NCI-H82 treated with DMSO at 0.1 percent for 48 hours (cell line): ENCODE data around the gene BAHCC1.

ENCODE experiments used
- DNase-seq: peaks from one replicate; lab custom pipeline; 2025; ENCODE audit not compliant: unreplicated experiment; lab: John Stamatoyannopoulos, UW

BAHCC1 gene

DNA sequence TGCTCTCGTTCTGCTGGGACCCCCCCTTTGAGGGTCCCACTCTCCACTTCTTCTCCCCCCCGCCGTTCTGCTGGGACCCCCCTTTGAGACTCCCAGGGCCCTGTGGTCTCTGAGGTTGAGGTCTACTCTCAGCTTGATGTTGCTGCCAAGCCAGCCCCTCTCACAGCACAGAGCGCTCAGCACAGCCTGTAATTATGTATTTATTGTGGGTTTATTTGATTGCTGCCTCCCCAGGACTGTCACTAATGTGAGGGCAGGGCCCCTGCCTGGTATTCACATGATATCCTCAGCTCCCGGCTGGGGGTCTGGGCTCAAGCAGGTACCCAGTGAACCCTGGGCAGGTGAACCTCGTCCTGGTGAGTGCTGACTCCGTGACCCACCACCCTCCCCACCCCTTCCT, 81.9 kb downstream of the BAHCC1 start:
- no peak for DNase-seq

DNA sequence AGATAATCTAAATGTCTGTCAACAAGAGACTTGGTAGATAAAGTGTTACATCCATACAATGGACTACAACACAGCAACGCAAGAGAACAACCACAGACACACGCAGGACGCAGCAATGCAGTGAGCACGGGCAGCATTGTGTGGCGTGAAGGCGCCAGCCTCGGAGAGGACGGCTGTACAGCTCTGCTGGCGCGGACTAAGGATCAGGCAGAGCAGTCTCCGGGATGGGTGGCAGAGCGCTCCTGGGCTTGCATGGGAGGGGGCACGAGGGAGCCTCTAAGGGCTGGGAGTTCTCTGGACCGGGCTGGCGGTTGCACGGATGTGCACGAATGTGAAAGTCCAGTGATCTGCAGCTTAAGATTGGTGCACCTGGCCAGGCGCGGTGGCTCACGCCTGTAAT, 82.9 kb downstream of the BAHCC1 start:
- no peak for DNase-seq

DNA sequence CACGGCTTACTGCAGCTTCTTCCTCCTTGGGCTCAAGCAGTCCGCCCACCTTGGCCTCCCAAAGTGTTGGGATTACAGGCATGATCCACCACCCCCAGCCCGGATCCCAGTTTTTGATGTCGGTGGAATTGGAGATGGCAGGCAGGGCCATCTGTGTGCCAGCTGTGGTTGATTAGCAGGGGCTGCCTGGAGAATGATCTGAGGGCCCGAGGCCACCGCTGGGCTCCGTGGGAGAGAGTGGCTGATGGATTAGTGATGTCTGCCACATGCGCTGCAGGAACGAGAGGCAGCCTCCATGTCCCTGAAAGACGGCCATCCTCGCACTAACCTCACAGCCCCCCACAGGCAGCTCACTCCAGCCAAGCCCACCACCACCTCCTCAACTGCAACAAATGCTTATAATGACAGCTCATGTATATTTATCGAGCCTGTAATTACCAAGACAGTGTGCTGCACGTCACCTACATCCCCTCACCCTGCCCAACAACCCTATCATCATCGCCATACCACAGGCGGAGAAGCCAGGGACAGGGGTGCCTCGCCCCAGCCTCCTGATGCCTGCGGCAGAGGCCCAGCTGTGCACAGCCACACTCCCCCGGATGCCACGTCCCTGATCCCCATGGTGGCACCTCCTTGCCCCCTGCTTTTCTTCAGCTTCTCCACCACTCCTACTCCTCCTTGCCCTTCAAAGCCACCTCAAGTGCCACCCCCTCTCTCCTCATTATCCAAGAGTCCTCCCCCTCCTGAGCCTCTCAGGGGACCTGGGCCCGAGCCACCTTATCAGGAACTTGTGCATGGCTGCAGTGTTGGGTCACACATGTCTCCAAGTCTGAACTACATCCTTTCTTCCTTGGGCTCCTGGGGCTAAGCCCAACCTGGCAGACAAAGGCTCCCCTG, 84.2 kb downstream of the BAHCC1 start:
- peak; percentile 43 for DNase-seq

DNA sequence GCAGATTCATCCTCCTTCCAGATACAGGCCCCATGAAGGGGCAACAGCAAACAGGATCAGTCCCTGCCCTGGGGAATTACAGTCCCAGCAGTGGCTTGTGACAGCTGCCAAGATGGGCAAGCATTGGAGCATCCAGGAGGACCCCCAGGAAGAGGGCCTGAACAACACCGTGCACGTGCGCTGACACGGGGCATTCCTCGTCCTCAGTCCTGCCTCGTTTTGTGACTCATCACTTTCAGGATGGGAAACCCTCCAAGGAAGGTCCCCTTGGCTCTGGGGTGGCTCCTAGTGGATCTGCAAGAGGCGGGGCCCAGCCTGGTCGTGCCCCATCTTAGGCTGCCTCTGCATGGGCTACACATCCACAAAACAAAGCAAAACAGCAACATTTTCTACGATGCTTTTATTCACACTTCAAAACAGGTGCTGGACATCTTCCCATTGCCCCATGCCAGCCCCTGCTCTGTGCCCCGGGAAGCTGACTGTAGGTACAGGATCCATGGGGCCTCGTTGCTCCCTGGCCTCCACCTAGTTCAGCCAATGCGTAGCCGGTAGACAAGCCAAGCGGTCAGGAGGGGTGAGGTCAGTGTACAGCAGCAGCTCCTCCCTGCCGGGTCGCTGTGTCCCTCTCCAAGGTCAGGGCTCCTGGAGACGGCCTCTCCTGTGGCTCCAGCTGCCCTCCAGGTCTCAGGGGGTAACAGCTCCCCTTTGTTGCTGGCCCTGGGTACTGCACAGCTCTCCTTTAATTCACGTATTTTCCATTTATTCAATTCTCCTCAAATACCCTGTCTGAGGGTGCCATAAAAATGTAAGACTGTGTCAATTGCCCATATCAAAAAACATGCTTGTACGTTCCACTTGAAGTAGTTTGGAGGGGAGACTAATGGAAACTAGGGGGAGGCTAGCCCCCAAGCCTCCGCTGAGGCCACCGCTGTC, 85.1 kb downstream of the BAHCC1 start:
- DNase-seq: no peak

DNA sequence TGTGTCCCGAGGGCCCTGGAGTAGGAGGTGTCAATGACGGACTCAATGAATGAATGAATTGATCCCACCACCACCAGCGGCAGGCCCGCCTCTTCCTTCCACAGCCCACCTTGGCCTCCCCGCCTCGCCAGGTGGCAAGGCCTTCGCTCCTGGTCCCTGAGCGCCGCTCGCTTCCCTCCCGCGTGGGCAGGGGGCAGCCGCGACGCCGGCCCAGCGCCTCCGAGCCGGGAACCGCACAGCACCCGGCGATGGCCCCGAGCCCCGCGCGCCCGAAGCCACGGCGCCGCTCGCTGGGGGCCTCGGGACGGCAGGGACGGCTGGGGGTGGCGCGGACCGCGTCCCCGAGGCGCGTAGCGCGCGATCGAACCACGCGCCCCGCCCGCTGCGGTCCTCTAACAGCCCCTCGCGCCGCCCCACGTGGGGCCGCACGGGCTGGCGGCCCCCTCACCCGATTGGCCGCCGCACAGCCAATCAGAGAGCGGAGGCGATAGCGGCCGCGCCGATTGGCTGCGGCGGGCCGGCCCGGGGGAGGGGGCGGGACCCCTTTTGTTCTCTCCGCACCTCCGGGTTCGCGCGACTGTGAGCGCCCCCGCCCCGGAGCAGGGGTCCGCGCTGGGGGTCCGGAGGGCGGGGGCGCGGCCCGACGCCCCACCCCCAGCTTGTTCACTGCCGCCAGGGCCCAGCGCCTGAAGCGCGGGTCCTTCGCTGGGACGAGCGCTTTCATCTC, 86.0 kb downstream of the BAHCC1 start:
- DNase-seq: peak; percentile 39

DNA sequence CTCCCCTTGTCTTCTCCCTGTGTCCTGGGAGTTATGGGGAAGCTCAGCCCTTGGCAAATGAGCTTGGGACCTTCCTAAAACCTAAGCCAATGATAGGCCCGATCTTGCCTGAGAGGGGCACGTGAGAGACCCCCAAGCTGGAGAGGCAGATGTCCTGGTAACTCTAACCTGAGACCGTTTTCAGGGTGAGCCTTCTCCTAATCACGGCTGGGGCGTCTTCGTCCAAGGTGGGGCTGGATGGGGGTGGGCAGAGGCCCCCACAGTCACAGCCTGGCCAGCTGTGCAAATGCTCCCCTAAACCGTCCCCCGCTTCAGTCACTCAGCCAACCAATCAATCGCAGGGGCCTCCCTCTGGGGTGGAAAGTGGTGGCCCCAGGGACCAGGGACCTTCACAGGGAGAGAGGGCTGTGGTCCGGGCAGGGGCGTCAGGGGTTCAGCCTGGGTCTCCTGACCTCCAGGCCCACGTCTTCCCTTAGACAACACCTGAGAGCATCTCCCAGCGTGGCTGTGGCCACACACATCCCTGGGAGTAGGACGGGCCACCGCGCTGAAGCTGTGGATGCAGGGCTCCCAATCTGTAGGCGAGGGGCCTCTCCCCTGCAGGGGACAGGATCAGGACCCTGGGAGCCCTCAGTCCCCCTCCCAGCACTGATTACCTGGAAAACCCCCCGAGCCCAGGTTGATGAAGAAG, 86.7 kb downstream of the BAHCC1 start:
- DNase-seq: no peak

DNA sequence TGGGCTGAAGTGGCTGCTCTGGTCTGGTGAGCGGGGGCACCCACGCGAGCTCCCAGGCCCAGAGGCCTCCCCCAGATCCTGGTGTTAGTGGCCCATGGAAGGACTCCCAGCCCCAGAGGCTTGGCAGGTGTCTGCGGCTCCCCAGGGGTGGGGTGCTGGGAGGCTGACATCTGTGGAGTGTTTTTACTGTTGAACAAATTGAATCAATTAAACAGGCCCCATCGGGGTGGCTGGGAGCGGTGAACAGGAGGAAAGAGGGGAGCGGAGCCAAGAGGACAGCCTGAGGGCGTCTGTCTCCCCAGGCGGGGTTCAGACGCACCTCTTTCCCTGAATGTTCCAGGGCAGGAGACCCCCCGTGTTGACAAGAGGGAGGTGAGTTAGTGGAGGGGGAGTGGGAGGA, 87.4 kb downstream of the BAHCC1 start:
- DNase-seq: no peak

DNA sequence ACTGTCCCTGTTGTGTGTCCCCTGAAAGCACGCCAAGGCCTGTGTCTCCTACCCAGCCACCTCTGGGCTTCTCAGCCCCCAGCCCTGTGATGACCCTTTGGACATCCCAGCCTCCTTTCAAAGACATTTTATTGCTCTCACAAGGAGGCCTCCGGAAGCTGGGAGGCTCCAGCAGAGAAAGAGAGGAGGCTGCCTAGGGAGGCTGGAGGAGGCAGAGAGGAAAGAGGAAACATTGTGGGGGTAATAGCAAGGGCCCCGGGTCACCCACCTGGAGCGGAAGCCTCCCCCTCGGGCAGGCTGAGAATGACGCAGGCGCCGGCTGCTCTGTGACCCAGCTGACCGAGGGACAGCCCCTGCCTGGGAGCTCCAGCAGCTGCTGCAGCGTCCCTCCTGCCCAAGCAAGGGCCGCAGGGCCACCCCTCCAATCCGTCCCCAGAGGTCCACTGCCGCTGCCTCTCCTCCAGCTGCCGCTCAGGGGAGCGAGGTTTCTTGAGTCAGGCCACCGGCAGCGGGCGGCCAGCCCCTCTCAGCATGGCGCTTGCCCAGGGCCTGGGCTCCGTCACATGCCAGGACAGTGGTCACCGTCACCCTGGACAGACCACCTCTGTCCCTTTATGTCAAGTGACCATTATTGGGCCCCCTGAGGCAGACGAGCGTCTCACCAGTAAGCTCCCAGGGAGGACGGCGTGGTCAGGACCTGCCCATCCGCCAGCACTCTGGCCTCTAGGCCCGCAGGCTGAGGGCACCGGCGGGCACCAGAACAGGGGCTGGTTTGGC, 88.0 kb downstream of the BAHCC1 start:
- DNase-seq: no peak

DNA sequence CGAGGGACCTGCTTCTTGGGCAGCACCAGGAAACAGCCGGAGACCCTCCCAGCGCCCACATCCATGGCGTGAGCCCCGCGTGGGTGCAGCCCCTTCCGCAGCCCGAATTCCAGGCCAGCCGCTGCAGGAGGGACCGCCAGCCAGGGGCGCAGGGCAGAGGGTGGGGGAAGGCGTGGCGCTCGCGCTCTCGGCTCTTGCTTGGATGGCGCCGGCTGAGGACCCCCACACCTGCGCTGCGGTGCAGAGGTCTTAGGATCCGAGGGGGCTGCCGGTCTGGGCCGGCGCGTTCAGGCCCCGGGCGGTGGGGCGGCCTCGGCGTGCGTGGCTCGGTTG, 88.6 kb downstream of the BAHCC1 start:
- DNase-seq: no peak

DNA sequence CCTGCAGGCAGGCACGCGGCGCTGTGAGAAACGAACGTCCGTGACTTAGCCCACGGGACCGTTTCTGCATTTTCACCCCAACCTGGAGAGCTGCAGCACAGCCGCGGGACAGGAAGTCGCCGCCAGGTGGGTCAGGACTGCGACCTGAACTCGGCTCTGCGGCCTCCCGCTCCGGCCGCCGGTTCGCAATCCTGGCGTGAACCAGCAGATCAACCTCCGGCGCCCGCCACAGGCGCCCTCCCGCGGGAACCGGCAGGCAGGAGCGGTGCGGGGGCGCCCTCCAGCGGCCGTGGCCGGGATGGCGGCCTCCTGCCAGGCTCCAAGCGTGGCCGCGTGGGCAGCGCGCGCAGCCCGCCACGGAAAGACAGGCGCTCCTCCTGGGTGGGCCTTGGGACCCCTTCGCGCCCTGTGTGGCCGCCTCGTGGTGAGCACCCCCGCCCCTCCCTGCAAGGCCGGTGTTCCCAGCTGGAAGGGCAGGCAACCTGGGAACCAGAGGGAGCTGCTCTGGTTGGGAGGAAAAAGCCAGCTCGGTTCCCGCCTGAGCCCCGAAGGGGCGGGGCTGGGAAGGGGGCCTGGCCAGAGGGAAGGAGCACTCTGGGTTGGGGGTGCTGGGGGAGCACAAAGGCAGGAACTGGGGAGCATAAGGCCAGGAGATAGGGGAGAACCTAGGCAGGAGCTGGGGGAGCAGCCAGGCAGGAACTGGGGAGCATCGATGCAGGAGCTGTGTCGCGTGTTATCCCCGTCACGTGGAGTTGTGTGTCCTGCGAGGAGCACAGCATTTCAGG, 89.1 kb downstream of the BAHCC1 start:
- peak; percentile 65 for DNase-seq

DNA sequence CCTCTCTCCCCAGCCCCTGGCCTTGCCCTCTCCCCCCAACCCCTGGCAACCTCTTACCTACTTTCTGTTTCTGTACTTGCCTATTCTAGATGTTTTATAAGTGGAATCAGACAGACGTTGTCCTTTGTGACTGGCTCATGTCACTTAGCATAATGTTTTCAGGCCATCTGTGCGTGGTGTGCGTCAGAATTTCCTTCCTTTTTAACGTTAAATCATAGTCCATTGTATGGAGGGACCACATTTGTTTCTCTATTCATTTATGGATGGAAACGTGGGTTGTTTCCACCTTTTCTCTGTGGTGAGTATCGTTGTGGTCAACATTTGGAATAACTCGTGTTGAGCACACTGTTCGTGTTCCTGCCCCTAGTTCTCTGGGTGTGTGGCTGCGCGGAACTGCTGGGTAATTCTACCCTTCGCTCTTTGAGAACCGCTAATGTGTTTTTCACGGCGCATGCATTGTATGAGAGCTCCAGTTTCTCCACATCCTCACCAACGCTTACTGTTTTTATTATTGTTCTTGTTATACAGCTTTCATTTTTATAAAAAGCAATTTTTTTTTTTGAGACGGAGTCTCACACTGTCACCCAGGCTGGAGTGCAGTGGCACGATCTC, 91.0 kb downstream of the BAHCC1 start:
- no peak for DNase-seq

DNA sequence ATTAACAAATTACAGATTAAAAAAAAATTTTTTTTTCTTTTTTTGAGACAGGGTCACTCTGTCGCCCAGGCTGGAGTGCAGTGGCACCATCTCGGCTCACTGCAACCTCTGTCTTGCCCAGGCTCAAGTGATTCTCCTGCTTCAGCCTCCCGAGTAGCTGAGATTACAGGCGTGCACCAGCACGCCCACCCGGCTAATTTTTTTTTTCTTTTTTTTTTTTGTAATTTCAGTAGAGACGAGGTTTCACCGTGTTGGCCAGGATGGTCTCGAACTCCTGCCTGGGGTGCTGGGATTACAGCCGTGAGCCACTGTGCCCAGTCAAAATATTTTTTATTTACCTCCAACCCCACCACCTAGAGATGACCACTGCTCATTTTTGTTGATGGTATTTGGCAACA, 91.8 kb downstream of the BAHCC1 start:
- no peak for DNase-seq

DNA sequence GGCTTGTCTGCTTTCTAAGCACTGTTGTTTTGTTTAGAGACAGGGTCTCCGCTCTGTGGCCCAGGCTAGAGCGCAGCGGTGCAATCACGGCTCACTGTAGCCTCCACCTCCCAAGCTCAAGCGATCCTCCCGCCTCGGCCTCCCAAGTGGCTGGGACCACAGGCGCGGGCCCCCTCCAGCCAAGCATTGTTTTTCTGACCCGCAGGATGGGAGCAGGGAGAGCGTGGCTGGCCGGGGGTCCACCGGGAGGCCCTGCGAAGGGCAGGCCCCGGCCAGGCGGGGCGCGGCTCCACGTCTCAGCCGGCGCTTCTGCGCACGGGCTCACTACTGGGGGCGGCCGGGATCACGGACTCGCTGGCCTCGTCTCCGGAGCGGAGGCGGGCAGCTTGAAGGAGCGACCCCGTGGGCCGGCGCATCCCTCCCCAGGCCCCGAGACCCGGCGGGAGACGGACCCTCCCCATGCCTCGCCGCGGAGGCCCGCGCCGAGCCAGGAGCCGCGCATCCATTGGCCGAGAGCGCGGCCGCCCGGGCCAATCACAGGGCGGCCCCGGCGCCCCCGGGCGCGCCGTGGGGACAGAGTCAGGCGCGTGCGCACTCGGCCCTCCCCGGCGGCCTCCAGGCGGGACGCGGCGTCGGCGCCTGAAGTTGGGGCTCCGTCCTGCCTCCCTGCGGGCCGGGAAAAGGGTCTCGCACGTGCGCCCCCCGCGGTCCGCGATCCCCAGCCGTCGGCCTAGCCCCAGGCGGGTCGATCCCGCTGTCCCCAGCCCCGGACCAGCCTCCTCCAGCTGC, 92.4 kb downstream of the BAHCC1 start:
- peak; percentile 39 for DNase-seq

DNA sequence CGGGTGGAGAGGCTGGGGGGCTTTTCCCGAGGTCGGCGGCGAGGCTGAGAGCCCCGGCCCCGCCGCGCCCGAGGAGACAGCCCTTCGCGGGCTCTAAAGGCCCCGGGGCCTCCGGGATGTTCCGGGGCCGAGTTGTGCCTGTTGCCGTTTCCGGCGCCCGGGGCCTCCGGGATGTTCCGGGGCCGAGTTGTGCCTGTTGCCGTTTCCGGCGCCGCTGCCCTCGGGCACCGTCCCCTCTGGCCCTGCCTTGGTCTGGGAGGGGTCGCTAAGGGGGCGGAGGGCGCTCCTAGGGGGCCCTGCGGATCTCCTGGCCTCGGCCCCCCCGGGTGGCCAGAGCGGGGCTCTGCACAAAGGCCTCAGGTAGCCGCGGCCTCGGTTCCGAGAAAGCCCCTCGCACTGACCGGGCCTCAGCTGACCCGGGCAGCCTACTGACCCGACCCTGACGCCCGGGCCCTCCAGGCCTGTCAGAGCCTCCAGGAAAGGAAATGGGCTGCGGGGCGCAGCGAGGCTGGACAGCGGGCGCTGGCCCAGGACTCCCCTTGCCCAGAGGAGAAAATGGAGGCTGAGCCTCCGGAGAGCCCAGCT, 93.1 kb downstream of the BAHCC1 start:
- no peak for DNase-seq

DNA sequence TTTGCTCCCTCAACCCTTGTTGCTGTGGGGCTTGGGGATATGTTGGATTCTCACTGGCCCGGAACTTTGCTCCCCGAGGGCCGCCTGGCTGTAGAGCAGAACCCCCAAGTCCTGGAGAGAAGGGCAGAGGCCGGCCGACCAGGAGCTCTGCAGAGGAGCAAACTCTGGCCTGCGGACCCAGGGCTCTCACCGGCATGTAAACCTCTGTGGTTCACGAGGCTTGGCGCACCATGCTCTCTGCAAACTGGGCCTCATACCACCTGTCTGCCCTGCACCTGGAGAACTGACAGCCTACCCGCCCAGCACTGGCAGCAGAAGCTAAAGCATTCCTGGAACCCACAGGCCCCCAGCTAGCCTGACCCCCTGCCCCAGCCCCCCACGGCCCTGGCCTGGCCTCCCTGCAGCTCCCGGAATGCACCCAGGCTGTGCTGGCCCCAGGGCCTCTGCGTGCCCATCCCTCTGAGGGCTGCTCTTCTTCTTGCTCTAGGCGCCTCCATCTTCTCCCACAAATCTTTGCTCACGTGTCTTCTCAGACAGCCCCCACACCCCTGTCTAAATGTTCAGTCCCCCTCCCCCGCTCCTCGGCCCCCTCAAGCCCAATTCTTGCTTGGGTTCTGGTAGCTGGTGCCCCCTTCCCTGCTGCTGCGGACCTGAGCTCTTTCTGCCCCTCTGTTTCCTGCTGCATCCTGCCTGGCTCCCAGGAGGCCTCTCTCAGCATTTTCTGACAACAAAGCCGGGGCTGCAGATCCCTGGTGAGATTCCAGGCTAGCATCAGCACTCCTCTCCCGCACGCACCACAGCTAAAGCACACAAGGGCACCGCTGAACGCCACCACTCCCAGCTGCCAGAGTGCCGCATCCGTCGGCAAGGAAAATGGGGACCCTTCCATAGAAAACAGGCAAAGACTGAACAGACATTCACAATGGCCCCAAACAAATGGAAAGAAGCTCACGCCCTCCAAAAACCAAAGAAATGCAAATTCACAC, 94.0 kb downstream of the BAHCC1 start:
- no peak for DNase-seq
